ENCODE results near the gene DEFB126.

The DEFB126 gene

DNA sequence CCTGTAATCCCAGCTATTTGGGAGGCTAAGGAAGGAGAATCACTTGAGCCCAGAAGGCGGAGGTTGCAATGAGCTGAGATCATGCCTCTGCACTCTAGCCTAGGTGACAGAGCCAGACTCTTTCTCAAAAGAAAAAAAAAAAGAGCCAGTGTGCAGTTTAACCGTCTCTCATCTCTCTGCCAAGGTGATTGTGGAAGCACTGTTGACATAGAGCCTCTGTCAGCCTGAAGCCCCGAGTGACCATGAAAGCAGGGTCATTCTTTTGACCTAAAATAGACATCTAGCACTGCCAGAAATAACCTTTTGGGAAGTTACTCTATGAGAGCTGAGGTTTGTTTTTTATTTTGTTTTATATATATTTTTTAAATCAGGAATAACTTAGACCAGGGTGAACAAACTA, 22.2 kb downstream of the DEFB126 start:
- TF ChIP-seq, protein P1, sequence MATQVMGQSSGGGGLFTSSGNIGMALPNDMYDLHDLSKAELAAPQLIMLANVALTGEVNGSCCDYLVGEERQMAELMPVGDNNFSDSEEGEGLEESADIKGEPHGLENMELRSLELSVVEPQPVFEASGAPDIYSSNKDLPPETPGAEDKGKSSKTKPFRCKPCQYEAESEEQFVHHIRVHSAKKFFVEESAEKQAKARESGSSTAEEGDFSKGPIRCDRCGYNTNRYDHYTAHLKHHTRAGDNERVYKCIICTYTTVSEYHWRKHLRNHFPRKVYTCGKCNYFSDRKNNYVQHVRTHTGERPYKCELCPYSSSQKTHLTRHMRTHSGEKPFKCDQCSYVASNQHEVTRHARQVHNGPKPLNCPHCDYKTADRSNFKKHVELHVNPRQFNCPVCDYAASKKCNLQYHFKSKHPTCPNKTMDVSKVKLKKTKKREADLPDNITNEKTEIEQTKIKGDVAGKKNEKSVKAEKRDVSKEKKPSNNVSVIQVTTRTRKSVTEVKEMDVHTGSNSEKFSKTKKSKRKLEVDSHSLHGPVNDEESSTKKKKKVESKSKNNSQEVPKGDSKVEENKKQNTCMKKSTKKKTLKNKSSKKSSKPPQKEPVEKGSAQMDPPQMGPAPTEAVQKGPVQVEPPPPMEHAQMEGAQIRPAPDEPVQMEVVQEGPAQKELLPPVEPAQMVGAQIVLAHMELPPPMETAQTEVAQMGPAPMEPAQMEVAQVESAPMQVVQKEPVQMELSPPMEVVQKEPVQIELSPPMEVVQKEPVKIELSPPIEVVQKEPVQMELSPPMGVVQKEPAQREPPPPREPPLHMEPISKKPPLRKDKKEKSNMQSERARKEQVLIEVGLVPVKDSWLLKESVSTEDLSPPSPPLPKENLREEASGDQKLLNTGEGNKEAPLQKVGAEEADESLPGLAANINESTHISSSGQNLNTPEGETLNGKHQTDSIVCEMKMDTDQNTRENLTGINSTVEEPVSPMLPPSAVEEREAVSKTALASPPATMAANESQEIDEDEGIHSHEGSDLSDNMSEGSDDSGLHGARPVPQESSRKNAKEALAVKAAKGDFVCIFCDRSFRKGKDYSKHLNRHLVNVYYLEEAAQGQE (IDR thresholded peaks at IDR 0.05; ENCODE audit: insufficient replicate concordance, low read depth), result no peak
- TF ChIP-seq SPI1 (IDR thresholded peaks at IDR 0.05; ENCODE audit: borderline replicate concordance, low read depth) (no peak), GABPA (IDR thresholded peaks at IDR 0.05; ENCODE audit: low read depth) (no peak), POLR2AphosphoS5 (IDR thresholded peaks at IDR 0.05; ENCODE audit: low read depth) (no peak)
- TF ChIP-seq, protein P2, sequence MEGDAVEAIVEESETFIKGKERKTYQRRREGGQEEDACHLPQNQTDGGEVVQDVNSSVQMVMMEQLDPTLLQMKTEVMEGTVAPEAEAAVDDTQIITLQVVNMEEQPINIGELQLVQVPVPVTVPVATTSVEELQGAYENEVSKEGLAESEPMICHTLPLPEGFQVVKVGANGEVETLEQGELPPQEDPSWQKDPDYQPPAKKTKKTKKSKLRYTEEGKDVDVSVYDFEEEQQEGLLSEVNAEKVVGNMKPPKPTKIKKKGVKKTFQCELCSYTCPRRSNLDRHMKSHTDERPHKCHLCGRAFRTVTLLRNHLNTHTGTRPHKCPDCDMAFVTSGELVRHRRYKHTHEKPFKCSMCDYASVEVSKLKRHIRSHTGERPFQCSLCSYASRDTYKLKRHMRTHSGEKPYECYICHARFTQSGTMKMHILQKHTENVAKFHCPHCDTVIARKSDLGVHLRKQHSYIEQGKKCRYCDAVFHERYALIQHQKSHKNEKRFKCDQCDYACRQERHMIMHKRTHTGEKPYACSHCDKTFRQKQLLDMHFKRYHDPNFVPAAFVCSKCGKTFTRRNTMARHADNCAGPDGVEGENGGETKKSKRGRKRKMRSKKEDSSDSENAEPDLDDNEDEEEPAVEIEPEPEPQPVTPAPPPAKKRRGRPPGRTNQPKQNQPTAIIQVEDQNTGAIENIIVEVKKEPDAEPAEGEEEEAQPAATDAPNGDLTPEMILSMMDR (IDR thresholded peaks at IDR 0.05; ENCODE audit: insufficient read depth, low read length), result no peak

DNA sequence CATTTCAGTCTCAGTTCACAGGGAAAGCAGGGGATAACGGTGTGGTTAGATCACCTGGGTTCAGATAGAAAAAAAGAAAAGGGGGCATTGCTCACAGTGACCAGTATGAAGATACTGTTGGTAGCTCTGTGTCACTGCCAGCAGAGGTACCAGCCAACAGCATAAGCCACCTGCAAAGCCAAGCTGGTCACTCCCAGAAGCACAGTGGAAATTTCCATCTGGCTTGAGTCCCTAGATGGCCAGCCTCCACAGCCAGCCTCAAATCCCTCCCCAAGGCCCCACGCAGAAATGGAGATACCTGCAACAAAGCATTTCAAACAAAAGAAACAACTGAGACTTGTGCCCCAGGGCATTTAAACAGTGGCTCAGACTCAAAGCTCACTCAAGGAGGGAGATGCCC, 26.5 kb downstream of the DEFB126 start:
- H3K27me3 ChIP-seq (ENCODE audit: insufficient read depth, poor library complexity, severe bottlenecking), result peaks cover 3% of the 10 kb centered on the region
- DNase-seq (ENCODE audit: low read depth in 1 of 2, low spot score in 1 of 2), result no peak
- no peak overlapping the region for H3K4me3 ChIP-seq (replicated peaks; ENCODE audit: insufficient read depth, low read length)
- H3K27ac ChIP-seq (replicated peaks), result no peak overlapping the region
- TF ChIP-seq, protein P1 (IDR thresholded peaks at IDR 0.05; ENCODE audit: insufficient replicate concordance, low read depth), result no peak
- TF ChIP-seq, protein P2 (IDR thresholded peaks at IDR 0.05; ENCODE audit: insufficient read depth, low read length), result no peak
- no peak for TF ChIP-seq SPI1 (IDR thresholded peaks at IDR 0.05; ENCODE audit: borderline replicate concordance, low read depth)
- no peak for TF ChIP-seq POLR2AphosphoS5 (IDR thresholded peaks at IDR 0.05; ENCODE audit: low read depth)
- no peak for TF ChIP-seq GABPA (IDR thresholded peaks at IDR 0.05; ENCODE audit: low read depth)

More for the DNA sequence above, 22.2 kb downstream of the DEFB126 start:
- Histone ChIP-seq H3K4me3 (replicated peaks; ENCODE audit: insufficient read depth, low read length) (no peak overlapping the region), H3K27me3 (ENCODE audit: insufficient read depth, poor library complexity, severe bottlenecking) (peaks cover 3% of the 10 kb centered on the region), H3K27ac (replicated peaks) (no peak overlapping the region)
- DNase-seq (ENCODE audit: low read depth in 1 of 2, low spot score in 1 of 2), result no peak

DNA sequence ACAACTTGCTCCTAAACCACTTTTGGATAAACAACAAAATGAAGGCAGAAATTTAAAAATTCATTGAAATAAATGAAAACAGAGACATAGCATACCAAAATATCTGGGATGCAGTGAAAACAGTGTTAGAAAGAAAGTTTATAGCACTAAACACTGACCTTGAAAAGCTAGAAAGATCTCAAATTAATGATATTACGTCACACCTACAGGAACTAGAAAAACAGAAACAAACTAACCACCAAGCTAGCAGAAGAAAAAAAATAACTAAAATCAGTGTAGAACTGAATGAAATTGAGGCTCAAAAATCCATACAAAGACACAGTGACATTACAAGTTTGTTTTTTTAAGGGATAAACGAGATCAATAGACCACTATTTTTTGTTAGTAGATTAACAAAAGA, 41.9 kb downstream of the DEFB126 start:
- Histone ChIP-seq H3K4me3 (replicated peaks; ENCODE audit: insufficient read depth, low read length) (no peak overlapping the region), H3K27me3 (ENCODE audit: insufficient read depth, poor library complexity, severe bottlenecking) (peaks cover 4% of the 10 kb centered on the region), H3K27ac (replicated peaks) (no peak overlapping the region)
- DNase-seq (ENCODE audit: low read depth in 1 of 2, low spot score in 1 of 2), result no peak
- TF ChIP-seq POLR2AphosphoS5 (IDR thresholded peaks at IDR 0.05; ENCODE audit: low read depth) (no peak), SPI1 (IDR thresholded peaks at IDR 0.05; ENCODE audit: borderline replicate concordance, low read depth) (no peak), GABPA (IDR thresholded peaks at IDR 0.05; ENCODE audit: low read depth) (no peak)
- TF ChIP-seq, protein P2 (IDR thresholded peaks at IDR 0.05; ENCODE audit: insufficient read depth, low read length), result no peak
- TF ChIP-seq, protein P1 (IDR thresholded peaks at IDR 0.05; ENCODE audit: insufficient replicate concordance, low read depth), result no peak
